ENCODE measurements around the gene TCEANC. TPM values are rescaled to one million over a fixed set of nuclear protein-coding genes. Genes with fewer than 3 reads are reported as not detected.
A peak's percentile ranks its signal among the peaks of the same experiment; 100 is the strongest.

The TCEANC gene
- total RNA-seq, 1 donor from 2014 or later, result 8.4 TPM

DNA sequence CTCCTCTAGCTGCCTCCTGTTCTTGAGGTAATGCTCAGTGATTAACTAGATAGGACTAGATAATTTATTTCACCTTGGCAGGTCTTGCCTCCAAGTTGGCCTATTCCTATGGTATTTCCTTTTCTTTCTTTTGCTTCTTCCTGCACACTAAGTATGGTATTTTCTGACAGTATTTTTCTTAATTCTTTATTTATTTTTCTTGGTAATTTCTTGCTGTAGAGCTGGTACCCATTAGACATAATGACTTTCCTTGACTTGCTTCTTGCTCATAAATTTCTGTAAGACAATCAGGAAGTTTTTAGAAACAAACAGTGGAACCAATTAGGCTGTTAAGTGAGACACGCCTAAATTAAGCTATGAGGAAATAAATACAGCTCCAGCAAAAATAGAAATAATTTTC is 45.5 kb downstream of the TCEANC start:
- no peak overlapping the region for H3K27ac ChIP-seq
- ATAC-seq, result no peak
- H3K4me3 ChIP-seq, result no peak overlapping the region
- TF ChIP-seq, protein P1, sequence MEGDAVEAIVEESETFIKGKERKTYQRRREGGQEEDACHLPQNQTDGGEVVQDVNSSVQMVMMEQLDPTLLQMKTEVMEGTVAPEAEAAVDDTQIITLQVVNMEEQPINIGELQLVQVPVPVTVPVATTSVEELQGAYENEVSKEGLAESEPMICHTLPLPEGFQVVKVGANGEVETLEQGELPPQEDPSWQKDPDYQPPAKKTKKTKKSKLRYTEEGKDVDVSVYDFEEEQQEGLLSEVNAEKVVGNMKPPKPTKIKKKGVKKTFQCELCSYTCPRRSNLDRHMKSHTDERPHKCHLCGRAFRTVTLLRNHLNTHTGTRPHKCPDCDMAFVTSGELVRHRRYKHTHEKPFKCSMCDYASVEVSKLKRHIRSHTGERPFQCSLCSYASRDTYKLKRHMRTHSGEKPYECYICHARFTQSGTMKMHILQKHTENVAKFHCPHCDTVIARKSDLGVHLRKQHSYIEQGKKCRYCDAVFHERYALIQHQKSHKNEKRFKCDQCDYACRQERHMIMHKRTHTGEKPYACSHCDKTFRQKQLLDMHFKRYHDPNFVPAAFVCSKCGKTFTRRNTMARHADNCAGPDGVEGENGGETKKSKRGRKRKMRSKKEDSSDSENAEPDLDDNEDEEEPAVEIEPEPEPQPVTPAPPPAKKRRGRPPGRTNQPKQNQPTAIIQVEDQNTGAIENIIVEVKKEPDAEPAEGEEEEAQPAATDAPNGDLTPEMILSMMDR (IDR thresholded peaks at IDR 0.05), result no peak
- no peak for DNase-seq
- intact Hi-C loops (cut with DNase I), result no loop called here
- H3K4me1 ChIP-seq, result peaks cover 45% of the 10 kb centered on the region
- no peaks in the 10 kb centered on the region for H3K9me3 ChIP-seq
- H3K27me3 ChIP-seq (ENCODE audit: low read depth), result no peaks in the 10 kb centered on the region
- no peaks in the 10 kb centered on the region for H3K36me3 ChIP-seq

DNA sequence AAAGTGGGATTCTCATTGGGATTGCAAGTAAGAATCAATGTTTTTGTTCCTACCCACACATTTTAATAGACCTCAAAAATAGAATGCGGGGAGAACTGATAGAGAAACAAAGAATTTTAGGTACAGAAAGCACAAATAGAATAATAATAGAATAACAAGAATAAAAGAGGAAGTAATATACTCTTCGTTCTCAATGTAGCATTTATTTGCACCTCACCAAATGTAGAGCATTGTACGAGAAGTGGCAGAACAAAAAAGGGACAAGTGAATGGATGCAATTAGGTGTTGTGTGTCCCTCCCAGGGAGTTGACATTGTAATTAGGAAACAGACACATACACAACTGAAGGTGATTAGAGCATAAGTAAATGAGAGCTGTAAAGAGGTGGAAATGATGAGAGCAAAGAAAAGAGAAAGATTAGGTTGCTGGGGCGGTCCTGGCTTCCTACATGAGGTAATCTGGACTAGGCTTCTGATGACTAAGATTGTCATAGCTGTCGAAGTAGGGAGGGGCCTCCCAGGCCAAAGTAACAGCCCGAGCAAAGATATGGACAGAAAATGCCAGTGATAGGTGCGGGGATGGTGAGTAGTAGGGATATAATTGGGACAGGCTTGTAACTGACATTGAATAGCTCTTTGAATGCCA is 46.4 kb downstream of the TCEANC start:
- Histone ChIP-seq H3K36me3 (no peaks in the 10 kb centered on the region), H3K4me1 (peaks cover 36% of the 10 kb centered on the region), H3K27me3 (ENCODE audit: low read depth) (no peaks in the 10 kb centered on the region), H3K4me3 (no peak overlapping the region), H3K27ac (no peak overlapping the region), H3K9me3 (no peaks in the 10 kb centered on the region)
- ATAC-seq, result peak in 1 of 2 donors; percentile 55
- no peak for DNase-seq
- TF ChIP-seq, protein P1 (IDR thresholded peaks at IDR 0.05), result no peak
- intact Hi-C loops (cut with DNase I), result no loop called here

DNA sequence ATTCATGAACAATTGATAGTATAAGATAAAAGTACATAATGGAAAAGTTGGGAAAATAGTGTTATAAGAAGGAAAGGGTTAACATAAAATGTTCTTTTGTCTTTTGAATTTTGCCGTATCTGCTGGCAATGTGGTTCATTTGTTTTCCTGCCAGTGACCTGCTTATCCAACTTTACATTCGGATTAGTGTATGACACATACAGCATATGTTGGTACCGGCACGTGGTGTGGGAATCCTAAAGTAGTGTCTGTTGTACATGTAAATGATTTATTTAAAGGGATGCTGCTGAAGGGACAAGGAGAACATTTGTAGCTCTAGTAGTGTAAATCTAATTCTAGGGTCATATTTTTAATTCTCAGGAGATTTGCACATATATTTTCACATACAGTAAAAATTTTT is 47.4 kb downstream of the TCEANC start:
- H3K27me3 ChIP-seq (ENCODE audit: low read depth), result no peaks in the 10 kb centered on the region
- no peak overlapping the region for H3K27ac ChIP-seq
- no peaks in the 10 kb centered on the region for H3K9me3 ChIP-seq
- ATAC-seq (no peak), DNase-seq (no peak)
- H3K36me3 ChIP-seq, result no peaks in the 10 kb centered on the region
- peaks cover 29% of the 10 kb centered on the region for H3K4me1 ChIP-seq
- intact Hi-C loops (cut with DNase I), result no loop called here
- TF ChIP-seq, protein P1 (IDR thresholded peaks at IDR 0.05), result no peak
- H3K4me3 ChIP-seq, result no peak overlapping the region

DNA sequence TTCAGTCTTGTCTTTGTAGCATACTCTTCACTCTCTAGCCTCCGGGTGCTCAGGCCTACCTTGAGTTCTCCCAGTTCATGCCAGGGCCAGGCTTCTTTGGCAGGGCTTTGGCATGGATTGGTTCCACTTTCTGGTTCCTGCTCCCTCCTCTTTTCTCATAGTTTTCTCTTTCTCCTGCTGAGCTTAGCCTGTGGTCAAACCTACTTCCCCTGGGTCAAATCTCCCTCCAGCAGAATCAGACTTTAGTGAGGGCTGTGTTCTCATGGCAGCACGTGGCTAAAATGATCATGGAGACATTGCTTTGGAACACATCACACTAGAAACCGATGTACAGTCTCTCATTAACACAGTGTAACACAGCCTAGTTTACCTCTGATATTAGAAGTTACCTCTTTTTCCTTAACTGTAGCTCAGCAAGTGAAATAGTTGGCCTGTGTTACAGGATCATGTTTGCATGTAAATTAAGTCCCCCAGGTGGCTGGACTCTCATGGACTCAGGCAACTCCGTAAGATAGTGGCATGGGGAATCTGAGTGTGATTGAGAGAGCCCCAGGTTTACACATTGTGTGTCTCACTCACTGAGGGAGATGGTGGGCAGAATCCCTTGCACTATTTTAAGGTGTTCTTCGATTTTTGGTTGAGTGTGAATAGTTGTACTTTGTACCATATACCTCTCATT is 49.3 kb downstream of the TCEANC start:
- Histone ChIP-seq H3K27me3 (ENCODE audit: low read depth) (no peaks in the 10 kb centered on the region), H3K36me3 (no peaks in the 10 kb centered on the region), H3K27ac (no peak overlapping the region), H3K4me1 (peaks cover 29% of the 10 kb centered on the region), H3K4me3 (no peak overlapping the region), H3K9me3 (no peaks in the 10 kb centered on the region)
- TF ChIP-seq, protein P1 (IDR thresholded peaks at IDR 0.05), result no peak
- intact Hi-C loops (cut with DNase I), result no loop called here
- DNase-seq (no peak), ATAC-seq (no peak)

DNA sequence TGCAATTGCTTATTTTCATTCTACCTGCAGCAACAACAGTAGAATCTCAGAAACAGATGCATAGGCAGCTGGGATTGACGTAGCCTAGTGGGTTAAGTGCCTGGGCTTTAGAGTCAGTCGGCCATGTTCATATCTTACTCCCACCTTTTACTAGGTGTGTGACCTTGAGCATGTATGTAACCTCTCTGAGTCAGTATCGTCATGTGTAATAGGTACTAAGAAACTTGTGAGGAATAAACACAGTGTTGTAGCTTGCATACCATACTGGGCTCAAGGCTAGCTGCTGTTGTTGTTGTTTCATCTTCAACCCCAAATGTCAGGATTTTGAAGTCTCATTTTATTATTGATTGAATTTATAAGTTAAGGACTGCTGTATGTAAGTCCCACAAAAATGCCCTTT is 50.2 kb downstream of the TCEANC start:
- intact Hi-C loops (cut with DNase I), result no loop called here
- Histone ChIP-seq H3K27ac (no peak overlapping the region), H3K4me1 (peaks cover 22% of the 10 kb centered on the region), H3K36me3 (no peaks in the 10 kb centered on the region), H3K4me3 (no peak overlapping the region), H3K27me3 (ENCODE audit: low read depth) (no peaks in the 10 kb centered on the region), H3K9me3 (no peaks in the 10 kb centered on the region)
- TF ChIP-seq, protein P1 (IDR thresholded peaks at IDR 0.05), result no peak
- ATAC-seq (no peak), DNase-seq (no peak)
